Activated T-cell treated with anti-CD3 and anti-CD28 coated beads, Interleukin-2, amount 50 U/mL, for 72 hours (primary cell): ENCODE measurements around the gene AKR1C3. TPM values are rescaled to one million over a fixed set of nuclear protein-coding genes. Genes with fewer than 3 reads are reported as not detected.

ENCODE experiments used
- total RNA-seq, 2 donors: library from RNA; stranded (reverse); gene quantifications; one replicate each; pipeline ENCODE4 v1.2.3, GENCODE V29; 2022

AKR1C3 gene
- total RNA-seq, 2 donors from 2014 or later = 0.44 to 0.96 TPM

Other genes starting within 250 kb of the AKR1C3 start
- 1 to 10 TPM in 1 of 2 donors, under 1 TPM in 1; 0.60 to 2.7 TPM for gene AKR1C1, start 131.0 kb upstream of the AKR1C3 start, total RNA-seq
- gene AKR1C2, start 90.6 kb upstream of the AKR1C3 start, total RNA-seq = under 1 TPM in 1 of 2 donors, not detected in 1; 0.22 TPM
- gene AKR1C8, start 90.7 kb downstream of the AKR1C3 start, total RNA-seq = not detected
- gene AKR1C4, start 102.4 kb downstream of the AKR1C3 start, total RNA-seq = not detected